ENCODE measurements around the gene CCDC78. TPM values are rescaled to one million over a fixed set of nuclear protein-coding genes. Genes with fewer than 3 reads are reported as not detected.
"Not testable (repeated sequence)": the region's sequence is repeated elsewhere in the genome, so short reads cannot be mapped to it uniquely, and the experiment has no call there.

The CCDC78 gene
- total RNA-seq, 2 experiments from 2014 or later = 4.6 to 5.7 TPM

DNA sequence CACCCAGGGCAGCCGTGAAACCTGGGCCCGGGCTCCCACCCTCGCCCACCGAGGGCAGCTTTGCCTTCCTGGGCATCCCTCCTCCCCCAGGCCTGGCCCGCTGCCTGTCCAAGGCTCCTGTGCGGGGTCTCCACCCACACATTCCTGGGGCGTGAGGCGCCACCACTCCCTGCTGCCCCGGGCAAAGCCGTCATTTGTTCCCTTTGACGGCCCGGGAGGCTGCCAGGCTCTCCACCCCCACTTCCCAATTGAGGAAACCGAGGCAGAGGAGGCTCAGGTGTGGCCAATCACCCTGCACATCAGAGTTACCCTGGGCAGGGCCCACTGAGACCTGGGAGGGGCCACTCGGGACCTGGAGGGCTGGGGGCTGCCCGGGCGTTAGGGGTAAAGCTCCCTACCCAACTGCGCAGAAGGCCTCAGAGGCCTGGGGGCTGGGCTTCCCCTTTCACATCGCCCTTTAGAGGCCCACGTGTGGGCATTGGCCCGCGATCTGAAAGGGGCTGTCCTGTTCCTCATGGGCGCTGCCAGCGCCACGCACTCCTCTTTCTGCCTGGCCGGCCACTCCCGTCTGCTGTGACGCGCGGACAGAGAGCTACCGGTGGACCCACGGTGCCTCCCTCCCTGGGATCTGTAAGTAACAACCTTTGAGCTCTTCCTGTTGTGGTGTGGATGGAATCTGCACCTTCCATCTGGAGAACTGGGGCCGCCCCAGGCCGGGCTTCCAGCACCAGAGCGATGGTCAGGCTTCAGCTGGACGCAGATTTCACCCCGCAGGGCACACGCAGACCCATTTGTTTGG lies 34.5 kb upstream of the CCDC78 start, which contains the start of gene MSLN:
TSS of gene MSLN (plus strand) at position 190 of the 799 bp plus-strand sequence. CDS start 1,947 bp downstream, outside the sequence.
- ChIA-PET POLR2A (no interaction called here), CTCF (no interaction called here)
- ATAC-seq = no peak
- intact Hi-C loops (cut with micrococcal nuclease) = no loop called here
- no peaks in the 10 kb centered on the region for H3K4me1 Mint-ChIP-seq (ENCODE audit: low read depth)
- H3K27ac Mint-ChIP-seq = no peak within 1 kb of the TSS
- TF ChIP-seq, protein P1, sequence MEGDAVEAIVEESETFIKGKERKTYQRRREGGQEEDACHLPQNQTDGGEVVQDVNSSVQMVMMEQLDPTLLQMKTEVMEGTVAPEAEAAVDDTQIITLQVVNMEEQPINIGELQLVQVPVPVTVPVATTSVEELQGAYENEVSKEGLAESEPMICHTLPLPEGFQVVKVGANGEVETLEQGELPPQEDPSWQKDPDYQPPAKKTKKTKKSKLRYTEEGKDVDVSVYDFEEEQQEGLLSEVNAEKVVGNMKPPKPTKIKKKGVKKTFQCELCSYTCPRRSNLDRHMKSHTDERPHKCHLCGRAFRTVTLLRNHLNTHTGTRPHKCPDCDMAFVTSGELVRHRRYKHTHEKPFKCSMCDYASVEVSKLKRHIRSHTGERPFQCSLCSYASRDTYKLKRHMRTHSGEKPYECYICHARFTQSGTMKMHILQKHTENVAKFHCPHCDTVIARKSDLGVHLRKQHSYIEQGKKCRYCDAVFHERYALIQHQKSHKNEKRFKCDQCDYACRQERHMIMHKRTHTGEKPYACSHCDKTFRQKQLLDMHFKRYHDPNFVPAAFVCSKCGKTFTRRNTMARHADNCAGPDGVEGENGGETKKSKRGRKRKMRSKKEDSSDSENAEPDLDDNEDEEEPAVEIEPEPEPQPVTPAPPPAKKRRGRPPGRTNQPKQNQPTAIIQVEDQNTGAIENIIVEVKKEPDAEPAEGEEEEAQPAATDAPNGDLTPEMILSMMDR (IDR thresholded peaks at IDR 0.05) = no peak
- peaks cover 4% of the 10 kb centered on the region for H3K27me3 Mint-ChIP-seq
- DNase-seq = no peak
- no peak within 1 kb of the TSS for H3K4me3 Mint-ChIP-seq
- H3K36me3 Mint-ChIP-seq (ENCODE audit: low read depth) = no peaks in the 10 kb centered on the region
- no peaks in the 10 kb centered on the region for H3K9me3 Mint-ChIP-seq

DNA sequence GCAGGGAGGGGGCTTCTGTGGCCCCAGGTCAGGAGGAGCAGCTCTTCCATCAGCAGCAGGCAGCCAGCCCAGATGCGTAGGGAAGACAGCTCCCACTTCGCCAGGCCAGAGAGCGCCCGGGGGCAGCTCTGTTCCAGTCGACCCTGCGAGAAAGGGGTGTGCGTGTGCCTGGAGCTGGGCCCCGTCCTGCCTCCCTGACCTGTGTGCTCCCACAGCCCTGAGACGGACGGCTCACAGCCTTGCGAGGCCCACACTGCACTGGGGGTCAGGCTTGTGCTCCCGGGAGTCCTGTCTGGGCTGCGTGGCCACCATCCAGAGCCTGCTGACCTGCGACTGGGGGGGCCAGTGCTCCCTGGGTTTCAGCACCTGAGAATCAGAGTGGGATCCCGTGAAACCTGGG lies 33.8 kb upstream of the CCDC78 start:
- ChIA-PET POLR2A (no interaction called here), CTCF (no interaction called here)
- Mint-ChIP-seq H3K27me3 (peaks cover 4% of the 10 kb centered on the region), H3K36me3 (ENCODE audit: low read depth) (no peaks in the 10 kb centered on the region), H3K27ac (no peak overlapping the region), H3K4me1 (ENCODE audit: low read depth) (no peaks in the 10 kb centered on the region), H3K9me3 (no peaks in the 10 kb centered on the region), H3K4me3 (no peak overlapping the region)
- TF ChIP-seq, protein P1 (IDR thresholded peaks at IDR 0.05) = no peak
- intact Hi-C loops (cut with micrococcal nuclease) = no loop called here
- ATAC-seq (no peak), DNase-seq (no peak)

DNA sequence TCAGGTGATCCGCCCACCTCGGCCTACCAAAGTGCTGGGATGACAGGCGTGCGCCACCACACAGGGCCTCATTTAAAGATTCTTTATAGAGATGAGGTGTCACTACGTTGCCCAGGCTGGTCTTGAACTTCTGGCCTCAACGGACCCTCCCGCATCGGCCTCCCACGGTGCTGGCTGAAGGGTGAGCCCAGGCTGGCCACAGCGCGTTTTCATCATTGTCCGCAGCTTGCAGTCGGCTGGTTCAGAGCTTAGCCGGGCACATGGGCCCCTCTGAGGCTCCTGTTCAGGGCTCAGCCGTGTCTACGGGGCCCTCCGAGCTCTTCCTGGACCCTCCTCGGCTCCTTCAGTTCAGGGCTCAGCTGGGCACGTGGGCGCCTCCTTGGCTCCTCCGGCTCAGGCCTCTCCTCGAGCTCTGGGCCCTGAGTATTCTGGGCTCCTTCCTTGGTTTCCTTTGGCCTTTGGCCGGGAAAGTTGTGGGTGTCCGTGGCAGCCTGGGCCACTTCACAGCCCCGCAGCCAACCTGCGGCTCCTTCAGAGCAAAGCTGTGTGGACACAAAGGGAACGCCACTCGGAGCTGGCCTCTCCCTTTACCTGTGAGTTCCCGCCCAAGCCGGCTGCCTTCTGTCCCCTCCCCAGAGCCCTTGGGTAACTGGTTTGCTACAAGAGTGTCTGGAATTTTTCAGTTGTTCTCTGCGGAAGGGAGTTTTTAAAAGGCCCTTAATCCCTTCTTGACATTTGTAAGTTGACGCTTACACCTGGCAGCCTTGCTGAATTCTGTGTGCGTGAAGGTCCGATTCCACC lies 33.1 kb upstream of the CCDC78 start:
- Mint-ChIP-seq H3K4me3 (no peak overlapping the region), H3K9me3 (no peaks in the 10 kb centered on the region), H3K27me3 (peaks cover 4% of the 10 kb centered on the region), H3K4me1 (ENCODE audit: low read depth) (no peaks in the 10 kb centered on the region), H3K36me3 (ENCODE audit: low read depth) (no peaks in the 10 kb centered on the region), H3K27ac (no peak overlapping the region)
- ChIA-PET POLR2A (interaction anchor here (0.8 kb wide), 1 partner anchor 18 kb away, joined by 4 read pairs; the partner anchor contains the start of gene CIAO3), CTCF (no interaction called here)
- intact Hi-C loops (cut with micrococcal nuclease) = no loop called here
- ATAC-seq = no peak
- TF ChIP-seq, protein P1 (IDR thresholded peaks at IDR 0.05) = no peak
- no peak for DNase-seq

DNA sequence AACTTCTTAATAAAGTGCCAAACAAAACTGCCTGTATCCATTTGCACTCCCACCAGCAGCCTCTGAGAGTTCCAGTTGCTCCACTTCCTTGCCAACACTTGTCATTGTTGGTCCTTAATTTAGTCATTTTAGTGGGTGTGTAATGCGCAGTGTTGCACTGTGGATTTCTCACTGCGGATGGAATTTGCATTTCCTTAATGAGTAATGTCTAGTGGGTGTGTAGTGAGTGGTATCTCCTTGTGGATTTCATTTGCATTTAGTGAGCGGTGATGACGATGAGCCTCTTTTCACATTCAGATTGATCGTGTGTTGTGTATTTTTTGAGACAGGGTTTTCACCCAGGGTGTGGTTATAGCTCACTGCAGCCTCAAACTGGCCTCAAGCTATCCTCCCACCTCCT lies 30.2 kb upstream of the CCDC78 start:
- DNase-seq (no peak), ATAC-seq (no peak)
- intact Hi-C loops (cut with micrococcal nuclease) = no loop called here
- Mint-ChIP-seq H3K4me1 (ENCODE audit: low read depth) (no peaks in the 10 kb centered on the region), H3K27me3 (peaks cover 4% of the 10 kb centered on the region), H3K36me3 (ENCODE audit: low read depth) (no peaks in the 10 kb centered on the region), H3K4me3 (no peak overlapping the region), H3K27ac (no peak overlapping the region), H3K9me3 (no peaks in the 10 kb centered on the region)
- POLR2A ChIA-PET = no interaction called here
- CTCF ChIA-PET = no interaction called here
- TF ChIP-seq, protein P1 (IDR thresholded peaks at IDR 0.05) = no peak

DNA sequence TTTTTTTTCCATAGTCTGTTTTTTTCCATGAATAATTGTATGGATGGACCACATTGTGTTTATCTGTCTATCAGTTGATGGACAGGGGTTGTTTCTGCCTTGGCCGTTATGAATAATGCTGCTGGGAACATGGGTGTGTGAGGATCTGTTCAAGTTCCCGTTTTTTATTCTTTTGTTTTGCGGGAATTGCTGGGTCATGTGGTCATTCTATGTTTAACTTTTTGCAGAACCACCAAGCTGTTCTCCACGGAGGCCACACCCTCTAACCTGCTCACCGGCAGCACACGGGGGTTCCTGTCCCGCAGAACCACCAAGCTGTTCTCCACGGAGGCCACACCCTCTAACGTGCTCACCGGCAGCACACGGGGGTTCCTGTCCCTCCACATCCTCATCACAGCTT lies 28.4 kb upstream of the CCDC78 start:
- ATAC-seq (no peak), DNase-seq (no peak)
- Mint-ChIP-seq H3K4me3 (no peak overlapping the region), H3K27me3 (peaks cover 4% of the 10 kb centered on the region), H3K27ac (no peak overlapping the region), H3K36me3 (ENCODE audit: low read depth) (no peaks in the 10 kb centered on the region), H3K4me1 (ENCODE audit: low read depth) (no peaks in the 10 kb centered on the region), H3K9me3 (no peaks in the 10 kb centered on the region)
- TF ChIP-seq, protein P1 (IDR thresholded peaks at IDR 0.05) = no peak
- intact Hi-C loops (cut with micrococcal nuclease) = no loop called here
- ChIA-PET CTCF (interaction anchor here (1.0 to 1.3 kb wide), 2 partner anchors 9 to 42 kb away, joined by 3 read pairs; no protein-coding TSS in a partner anchor), POLR2A (no interaction called here)

DNA sequence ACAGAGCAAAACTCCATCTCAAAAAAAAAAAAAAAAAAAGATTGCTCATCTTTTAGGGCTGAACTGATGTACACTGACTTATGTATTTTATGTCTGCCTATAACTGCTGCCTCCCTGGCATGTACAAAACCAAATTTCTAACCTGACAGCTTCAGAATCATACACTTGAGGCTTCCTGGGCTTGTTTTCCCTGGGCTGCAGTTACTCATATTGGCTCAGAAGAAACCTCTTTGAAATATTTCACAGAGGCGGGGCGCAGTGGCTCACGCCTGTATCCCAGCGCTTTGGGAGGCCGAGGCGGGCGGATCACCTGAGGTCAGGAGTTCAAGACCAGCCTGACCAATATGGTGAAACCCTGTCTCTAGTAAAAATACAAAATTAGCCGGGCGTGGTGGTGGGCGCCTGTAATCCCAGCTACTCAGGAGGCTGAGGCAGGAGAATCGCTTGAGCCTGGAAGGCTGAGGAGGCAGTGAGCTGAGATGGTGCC lies 27.9 kb upstream of the CCDC78 start:
- DNase-seq; ATAC-seq; H3K4me3 Mint-ChIP-seq; H3K27me3 Mint-ChIP-seq; POLR2A ChIA-PET; H3K36me3 Mint-ChIP-seq (ENCODE audit: low read depth); intact Hi-C loops (cut with micrococcal nuclease); H3K4me1 Mint-ChIP-seq (ENCODE audit: low read depth); H3K27ac Mint-ChIP-seq; H3K9me3 Mint-ChIP-seq: not testable (repeated sequence)
- CTCF ChIA-PET = interaction anchor here (1.0 kb wide), 1 partner anchor 8 kb away, joined by 3 read pairs; no protein-coding TSS in a partner anchor

All from activated CD8-positive, alpha-beta T cell treated with anti-CD3 and anti-CD28 coated beads for 36 hours (primary cell).